HG02973 (cell line): ENCODE data around the gene ITM2C.

Source experiments
- ATAC-seq: cut with Tn5 transposase; IDR thresholded peaks from one replicate; pipeline ENCODE4 v1.9.1; 2021; ENCODE audit warnings: moderate library complexity; ENCODE audit not compliant: unreplicated experiment

The ITM2C gene

DNA sequence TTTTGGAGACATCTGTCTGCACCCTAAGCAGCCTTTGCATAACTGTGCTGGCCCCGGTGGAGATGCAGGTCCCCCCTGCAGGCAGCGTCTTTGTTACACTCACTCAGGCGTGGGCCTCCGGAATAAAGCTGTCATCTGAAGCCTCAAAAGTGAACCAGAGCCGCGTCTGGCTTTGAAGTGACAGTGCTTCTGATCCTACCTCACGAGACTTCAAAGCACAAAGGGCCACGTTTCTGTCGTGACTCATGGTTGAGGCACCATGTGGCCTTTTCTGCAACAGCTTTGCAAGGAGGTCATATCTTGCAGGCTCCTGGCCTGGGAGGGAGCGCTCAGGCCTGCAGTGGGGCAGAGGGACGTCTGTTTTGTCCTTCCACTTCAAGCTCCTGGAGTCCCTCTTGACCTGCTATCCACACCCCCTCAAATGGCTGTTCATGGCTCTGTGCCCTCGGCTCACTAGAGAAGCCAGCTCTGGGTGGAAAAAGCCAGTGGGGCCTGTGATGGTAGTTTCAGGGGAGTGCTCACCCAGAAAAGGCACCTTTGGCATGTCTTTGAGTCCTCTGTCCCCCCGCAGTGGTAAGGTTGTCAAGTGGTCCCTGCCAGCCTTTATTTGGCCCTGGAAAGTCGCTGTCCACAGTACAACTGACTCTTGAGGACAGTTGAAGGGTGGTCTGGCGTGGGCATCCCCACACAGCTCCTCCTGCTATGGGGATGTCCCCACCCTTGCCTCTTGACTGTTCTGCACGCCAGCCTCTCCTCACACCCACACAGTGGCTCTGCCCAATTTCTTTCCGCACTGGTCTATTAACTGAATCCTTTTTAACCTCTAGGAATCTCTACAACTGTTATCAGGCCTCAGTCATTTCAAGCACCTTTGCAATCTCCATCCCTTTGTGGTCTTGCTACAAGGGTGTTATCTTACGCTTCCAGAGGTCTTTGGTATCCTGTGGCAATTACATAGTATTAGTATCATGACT lies 41.0 kb downstream of the ITM2C start:
- no peak for ATAC-seq

DNA sequence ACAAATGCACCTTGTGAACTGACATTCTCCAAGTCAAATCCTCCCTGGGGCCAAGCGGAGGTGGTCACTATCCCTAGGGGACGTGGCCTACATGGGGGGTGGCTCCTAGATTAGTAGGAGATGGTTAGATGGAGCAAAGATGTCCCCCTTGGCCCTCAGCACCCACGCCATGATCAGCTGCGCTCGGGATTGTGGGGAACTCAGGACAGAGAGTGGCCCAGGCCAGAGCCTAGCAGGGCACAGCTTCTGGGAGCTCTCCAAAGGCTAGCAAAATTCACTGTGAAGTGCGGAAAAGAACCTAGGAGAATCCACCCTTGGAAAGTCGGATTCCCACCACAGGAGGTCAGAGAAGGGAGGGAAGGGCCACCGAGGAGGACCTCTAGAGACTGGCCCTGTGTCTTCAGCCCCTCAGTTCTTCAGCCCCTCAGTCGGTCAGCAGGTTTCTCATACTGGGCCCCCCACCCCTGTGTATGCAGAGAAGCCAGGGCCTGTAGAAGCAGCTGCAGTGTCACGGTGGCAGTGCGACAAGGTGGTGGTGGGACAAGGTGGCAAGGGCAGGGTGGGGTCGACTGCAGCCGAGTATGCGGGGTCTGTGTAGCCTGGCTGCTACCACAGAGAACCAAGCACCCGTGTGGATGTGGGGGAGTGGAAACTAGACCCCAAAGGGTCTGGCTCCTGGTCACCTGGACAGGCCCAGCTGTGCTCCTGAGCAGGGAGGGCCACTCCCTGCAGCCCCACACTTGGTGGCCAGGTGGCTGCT lies 41.9 kb downstream of the ITM2C start:
- ATAC-seq, result no peak

DNA sequence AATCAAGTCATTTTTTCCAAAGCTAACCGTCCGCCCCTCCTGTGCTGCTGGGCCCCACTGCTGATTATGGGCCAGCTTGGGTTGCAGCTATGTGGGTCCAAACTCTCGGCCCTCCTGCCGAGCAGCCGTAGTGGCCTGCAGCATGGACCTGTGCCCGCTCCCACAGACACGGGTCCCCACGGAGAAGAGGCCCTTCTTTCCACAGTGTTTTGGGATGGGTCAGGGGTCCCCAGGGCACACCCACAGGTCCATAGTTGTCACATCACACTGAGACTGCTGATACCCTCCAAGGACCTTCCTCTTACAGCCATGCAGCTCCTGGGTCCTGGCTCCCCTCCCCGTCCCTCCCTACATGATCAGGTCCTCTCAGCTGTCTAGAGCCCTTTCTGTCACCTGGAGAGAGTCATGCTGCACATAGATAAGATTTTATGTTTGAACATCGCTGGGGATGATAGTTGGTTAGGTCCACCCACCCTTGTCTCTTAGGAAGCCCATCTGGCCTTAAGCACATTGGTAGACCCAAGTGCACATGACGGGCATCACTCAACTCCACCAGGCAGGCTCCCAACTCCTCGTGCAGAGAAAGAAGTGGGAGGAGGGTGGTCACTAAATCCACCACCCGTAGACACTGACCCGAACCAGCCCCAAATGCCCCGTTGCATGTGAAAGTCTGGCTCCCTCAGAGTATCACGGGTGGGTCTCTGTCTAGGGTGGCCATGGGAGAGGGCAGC lies 42.8 kb downstream of the ITM2C start:
- ATAC-seq, result no peak

DNA sequence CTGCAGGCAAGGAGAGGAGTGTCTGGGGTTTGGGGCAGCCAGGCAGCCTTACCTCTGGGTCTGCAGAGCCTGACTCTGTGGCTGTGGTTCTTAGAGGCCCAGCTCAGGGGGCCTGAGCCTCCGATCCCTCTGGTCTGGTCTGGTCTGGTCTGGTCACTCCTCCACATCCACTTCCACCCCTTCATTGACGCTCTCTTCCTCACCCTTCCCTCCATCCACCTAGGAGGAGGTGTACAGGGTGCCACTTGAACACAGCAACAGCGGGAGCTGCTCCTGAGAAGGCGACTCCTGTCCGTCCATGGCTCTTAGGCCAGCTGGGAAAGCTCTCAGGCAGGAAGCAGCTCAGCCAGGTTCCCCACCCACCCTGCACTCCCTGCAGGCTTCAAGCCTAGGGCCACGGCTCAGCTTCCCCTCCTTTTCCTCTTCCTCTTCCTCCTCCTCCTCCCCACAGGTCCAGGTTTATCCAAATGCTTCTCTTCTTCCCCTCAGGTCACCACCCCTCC lies 43.4 kb downstream of the ITM2C start:
- ATAC-seq, result no peak

DNA sequence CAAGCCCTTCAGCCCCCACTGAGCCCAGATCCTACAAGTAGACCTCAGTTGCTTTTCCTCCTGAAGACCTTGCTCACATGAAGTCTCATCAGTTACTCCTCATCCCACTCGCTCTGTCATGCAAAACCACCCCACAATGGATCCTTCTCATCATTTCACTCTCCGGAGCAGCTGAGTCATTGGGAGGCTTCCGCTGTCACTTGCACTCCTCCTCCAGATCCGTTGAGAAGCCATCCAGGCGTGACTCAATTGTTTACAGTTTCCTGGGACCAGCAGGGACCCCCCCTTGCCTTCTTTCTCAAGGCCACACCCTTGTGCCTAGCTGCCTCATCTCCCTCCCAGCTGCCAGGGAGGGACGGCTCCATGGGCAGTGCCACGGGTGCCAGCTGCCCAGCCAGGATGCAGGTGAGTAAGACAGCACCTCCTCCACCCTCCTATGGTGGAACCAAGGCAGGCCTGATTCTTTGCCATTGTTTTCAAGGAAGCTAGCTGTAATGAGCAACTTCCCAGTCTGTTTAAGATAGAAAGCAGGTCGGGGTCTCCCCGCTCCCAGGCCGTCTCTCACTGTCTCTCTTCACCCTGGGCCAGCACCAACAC lies 44.0 kb downstream of the ITM2C start:
- ATAC-seq, result no peak

DNA sequence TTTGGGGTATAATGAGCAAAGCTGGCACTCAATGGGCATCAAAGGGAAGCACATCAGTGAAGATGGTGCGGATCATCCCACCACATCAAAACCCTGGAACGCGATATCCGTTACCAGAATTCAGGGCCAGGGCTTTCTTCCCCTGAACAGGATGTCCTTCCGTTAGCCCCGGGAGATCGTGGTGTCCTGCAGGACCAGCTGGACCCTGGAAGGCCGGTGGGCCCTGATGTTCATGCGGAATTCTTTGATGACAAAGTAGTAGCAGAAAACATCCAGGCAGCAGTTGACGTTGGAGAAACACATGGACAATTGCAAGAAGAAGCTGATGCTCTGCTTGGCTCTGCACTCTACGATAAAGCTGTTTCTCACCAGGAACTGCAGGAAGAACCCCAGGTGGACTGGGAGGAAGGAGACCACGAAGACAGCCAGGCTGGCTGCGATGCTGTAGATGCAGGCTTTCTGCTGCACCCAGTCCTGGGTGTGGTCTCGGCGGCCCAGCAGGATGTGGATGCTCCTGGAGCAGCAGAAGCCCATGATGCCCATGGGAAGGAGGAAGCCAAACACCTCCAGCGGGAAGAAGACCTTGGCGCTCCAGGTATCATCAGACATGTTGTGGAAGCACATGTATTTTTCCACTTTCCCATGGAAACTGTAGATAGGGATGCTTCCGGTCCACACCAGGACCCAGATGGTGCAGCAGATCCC lies 45.3 kb downstream of the ITM2C start:
- ATAC-seq, result no peak

DNA sequence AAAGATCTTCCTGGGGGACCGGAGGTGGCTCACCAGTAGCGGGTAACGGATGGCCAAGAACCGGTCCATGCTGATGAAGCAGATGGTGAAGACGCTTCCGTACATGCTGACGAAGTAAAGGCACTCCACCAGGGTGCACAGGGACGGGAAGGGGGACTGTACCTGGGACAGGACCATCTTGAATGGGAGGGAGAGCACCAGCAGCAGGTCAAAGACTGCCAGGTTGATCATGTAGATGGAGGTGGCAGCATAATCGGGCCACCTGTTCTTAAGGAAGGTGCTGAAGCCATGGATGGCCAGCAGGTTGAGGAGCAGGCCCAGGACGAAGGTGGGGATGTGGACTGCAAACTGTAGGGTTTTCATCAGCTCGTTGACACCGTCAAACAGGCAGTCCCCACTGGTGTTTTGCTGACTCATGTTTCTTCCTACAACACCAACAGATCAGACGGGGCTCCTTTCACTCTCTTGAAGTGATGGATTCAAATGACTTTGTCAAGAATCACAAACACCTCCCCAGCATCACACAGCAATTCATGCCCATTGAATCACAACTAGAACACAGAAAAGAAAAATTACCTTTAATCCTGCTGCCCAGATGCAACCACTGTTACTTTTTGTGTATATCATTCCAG lies 45.9 kb downstream of the ITM2C start:
- ATAC-seq, result no peak

DNA sequence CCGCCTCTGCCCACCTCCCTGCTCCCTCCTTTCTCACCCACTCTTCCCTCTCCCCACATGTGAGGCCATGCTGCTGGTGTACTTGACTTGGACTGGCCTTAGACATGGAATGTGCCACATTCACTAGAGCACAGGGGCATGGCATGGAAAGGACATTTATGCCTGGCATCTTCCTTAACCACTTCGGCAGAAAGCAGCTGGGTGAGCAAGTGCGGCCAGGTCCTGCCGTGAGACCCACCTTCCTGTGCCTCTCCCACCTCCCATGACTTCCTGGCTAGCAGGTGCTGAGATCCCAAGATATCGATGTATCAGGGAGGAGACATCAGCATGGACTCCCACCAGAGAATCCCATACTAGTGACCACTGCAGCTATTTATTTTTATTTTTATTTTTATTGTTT lies 47.3 kb downstream of the ITM2C start:
- ATAC-seq, result no peak

DNA sequence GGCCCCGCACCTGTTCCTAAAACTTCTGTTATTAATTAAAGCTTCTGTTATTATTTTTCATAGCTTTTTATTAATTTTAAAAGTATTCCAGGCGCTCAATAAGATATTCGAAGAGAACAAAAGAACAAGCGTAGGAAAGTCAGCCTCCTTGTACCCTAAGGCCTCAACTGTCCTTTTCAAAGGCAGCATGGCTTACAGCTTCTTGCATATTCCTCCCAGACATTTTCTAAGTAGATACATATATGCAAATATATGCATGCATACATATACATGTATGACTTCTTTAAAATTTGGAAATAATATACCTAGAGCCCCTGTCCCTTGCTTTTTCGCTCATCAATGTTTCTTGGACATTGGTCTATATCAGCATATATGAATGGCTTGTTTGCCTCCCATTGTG lies 48.0 kb downstream of the ITM2C start:
- no peak for ATAC-seq

DNA sequence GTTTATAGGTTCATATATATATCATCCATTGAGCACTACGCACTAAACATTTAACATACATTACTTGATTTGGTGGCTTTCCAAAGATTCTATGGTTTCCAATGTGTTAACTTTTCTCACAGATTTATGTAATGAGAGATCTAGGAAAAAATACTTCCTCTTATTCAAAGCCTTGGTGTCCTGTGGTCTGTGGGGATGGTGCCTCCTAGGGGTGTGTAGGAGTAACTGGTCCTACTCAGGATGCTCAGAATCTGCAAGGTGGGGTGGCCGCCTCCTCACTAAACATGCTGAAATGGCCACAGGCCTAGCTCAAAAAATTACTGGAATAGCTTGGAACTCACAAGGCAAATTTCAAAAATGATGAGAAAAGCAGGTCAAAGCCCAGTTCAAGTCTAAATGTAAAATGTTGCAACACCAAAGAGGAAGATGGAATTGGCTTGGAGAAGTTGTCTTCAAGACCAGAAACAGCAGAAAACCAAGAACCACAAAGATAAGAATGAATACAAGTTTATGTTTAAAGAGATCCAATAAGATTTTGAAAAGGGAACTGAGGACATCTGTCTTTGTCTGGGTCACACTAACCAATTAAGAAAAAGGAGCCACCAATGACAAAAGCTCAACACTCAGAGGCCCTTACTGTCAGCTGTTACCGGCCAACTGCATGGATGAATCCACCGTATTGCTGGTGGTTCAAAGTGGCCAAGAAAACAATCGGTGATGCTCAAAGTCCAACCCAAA lies 48.8 kb downstream of the ITM2C start:
- ATAC-seq, result peak; percentile 50

DNA sequence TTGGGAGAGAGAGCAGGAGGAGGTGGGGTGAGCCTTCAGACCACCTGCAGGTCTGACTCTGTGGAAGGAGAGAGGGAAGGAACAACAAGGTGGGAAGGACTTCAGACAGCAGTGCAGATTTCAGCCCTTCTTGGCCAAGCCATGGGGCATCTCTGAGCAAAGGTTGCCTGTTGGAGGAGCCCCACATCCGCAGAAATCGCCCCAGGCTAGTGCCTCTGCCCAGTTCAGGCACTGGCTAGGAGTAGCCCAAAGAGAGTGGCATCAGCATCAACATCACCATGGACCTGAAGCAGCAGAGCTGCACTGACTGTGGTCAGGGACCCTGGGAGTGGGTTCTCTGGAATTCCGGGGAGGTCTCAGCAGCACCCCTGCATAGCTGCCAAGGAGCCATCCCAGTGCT lies 50.1 kb downstream of the ITM2C start:
- ATAC-seq, result no peak

DNA sequence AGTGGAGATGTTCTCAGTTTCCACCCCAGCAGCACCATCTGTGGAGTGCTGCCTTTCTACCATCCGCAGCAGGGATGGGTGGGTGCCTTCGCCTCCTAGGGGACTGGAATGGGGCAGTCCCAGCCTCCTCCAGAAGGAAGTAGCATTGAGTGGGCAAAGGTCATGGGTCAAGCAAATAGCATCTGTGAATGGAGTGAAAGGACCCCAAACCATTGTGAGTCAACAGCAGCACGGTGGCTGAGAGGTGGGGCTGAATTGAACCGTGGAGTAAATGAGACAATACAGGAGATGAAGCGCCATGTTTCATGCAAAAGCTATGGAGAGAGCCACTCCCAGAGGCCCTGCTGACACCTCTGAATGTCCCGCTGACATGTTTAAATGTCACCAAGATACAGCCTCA lies 50.6 kb downstream of the ITM2C start:
- ATAC-seq, result no peak

DNA sequence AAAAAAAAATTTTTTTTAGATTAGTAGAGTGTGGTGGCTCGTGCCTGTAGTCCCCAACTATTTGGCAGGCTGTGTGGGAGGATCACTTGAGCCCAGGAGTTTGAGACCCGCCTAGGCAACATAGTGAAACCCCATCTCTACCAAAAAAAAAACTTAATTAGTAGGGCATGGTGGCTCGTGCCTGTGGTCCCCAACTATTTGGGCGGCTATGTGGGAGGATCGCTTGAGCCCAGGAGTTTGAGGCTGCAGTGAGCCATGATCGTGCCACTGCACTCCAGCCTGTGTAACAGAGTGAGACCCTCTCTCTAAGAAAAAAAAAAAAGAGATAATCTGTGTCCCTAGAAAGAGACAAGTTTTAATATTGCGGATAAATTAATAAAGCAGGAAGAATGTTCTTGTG lies 51.5 kb downstream of the ITM2C start:
- ATAC-seq, result no peak

DNA sequence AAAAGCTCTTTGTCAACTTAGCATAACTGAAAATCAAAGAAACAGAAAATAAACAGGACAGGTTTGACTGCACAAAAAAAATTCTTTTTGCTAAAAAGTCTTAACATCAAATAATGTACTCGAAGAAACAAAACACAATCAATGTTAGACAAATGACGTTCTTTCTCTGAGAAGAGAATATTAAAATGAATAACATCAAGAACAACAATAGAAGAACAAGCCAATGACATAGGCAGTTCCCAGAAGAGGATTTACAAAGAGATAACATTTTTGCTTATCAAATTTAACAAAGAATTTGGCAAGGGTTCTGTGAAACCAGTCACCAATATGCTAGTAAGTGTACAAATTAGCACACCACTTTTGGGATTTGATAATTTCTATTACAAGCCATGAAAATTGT lies 54.5 kb downstream of the ITM2C start:
- no peak for ATAC-seq

DNA sequence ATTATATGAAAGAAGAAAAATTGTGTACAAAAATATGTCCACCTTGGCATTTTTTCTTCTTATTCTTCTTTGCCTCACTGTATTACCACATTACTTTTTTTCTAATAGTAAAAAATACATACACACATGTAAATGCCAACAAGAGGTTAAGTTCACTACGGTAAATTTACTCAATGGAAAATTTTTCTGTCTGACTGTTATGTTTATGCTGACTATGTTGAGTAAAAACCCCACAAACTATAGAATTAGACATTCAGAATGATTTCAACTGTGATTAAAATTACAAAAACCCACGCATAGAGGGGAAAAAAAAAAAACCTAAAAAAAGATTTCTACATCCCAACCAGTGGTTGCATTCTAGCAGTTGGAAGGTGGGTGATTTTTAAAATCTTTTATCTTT lies 54.9 kb downstream of the ITM2C start:
- no peak for ATAC-seq

DNA sequence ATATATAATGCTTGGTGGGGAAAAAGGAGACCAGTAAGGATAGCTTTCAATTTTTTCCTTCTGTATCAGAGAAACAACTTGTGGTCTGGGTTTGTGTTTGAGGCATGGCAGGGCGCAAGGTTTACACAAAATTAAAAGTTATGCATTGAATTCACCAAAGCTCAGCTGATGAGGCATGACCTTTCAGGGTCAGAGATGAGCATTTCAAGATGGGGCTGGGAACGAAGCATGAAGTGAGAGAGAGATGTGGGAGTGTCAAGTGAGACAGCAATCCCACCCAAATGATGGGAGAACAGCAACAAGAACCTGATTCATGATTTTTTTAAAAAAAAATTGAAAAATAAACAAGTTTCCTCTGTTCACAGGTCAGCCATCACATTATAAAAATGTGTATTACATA lies 55.4 kb downstream of the ITM2C start:
- ATAC-seq, result no peak

DNA sequence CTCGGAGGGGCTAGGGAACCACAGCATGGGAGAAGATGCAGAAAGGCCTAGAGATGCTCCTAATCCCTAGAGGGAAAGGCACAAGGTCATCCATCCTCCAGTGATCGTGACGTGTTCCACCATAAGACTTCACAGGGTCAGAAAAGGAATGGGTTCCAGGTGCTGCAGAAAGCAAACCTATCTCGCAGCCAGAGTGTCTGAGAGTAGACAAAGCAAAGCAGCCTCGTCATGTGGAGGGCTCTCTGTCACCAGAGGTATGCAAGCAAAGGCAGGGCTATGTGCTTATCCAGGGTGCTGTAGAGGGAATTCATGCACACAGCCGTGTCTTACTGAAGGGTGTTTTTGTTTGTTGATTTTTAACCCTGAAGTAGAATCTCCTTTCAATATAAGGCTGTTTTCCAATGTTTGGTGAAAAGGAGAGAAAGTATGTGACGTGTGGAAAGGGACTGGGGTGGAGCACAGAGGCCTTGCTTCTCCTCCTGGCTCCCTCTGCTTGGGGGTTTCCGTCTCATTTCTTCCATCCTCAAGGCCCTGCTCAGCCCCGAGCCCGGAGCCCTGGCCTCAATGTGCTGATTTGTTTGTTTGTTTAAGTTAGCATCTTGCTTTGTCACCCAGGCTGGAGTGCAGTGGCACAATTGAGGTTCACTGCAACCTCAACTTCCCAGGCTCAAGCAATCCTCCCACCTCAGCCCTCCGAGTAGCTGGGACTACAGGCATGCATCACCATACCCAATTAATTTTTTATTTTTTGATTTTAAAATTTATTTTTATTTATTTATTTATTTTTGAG lies 57.3 kb downstream of the ITM2C start:
- no peak for ATAC-seq

DNA sequence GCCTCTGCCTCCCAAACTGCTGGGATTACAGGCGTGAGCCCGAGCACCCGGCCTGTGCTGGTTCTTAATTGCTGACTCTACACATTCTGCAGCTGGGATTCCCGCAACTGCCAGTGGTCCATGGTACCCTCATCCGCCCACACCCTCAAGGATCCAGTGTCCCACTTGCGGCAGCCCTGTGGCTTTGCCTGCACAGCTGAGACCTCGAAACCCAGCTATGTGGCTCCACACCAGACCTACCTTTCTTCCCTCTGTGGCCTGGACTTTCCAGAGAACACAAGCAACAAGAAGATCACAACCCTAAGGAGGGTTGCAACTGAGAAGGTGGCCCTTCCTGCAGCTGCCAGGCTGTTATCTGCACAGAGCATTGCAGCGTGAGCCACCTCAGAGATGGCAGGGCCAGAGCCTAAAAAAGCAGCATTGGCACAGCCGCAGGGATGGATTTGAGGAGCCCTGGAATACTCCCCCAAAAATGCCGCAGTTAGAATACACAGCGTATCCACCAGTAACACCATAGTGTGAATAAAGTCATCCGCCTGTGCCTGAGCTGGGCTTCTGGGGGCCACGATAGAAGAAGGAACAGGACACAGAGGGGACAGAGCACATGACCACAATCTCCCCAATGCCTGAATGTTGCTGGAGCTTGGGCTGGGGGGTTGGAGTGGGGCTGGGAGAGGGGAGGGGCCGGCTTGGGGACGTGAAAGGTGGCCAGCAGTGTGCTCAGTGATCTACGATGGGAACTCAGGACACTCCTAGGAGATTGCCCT lies 58.4 kb downstream of the ITM2C start:
- no peak for ATAC-seq
